ENCODE results near the gene KPNA3.

KPNA3 gene

DNA sequence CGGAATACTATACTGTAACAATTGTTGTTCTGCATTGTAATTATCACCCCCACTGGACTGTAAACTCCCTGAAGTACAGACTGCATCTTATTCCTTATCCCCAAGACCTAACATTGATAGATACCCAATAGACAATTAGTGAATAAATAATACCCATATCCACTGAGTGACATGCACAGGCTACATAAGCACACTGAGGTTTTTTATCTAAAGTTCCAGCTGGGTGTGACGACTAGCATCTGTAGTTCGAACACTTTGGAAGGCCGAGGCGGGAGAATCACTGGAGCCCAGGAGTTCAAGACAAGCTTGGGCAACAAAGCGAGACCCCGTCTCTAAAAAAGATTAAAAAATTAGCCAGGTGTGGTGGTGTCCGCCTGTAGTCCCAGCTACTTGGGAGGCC lies 2.5 kb downstream of the KPNA3 start:
- no peaks in the 10 kb centered on the region for H3K36me3 ChIP-seq (replicated peaks; ENCODE audit: insufficient read depth, low read length)
- peaks cover 5% of the 10 kb centered on the region; the same call in 1 of the 2 replicates for H3F3A ChIP-seq (ENCODE audit: insufficient read depth, low read length)
- no peak overlapping the region for H2AFZ ChIP-seq (ENCODE audit: low read length)
- no peak overlapping the region for H3K4me3 ChIP-seq (ENCODE audit: low read length)
- H3K9ac ChIP-seq (ENCODE audit: low read length), result no peak overlapping the region
- 0 out of 2 replicates have a peak, but pooled peaks cover 3% of the 10 kb centered on the region for H3K4me1 ChIP-seq (ENCODE audit: low read length)
- H3K4me2 ChIP-seq (ENCODE audit: low read depth, low read length), result no peak overlapping the region
- H3K9me3 ChIP-seq (replicated peaks; ENCODE audit: insufficient read depth, low read length), result no peaks in the 10 kb centered on the region
- no peak for TF ChIP-seq EZH2phosphoT487 (IDR thresholded peaks at IDR 0.05; ENCODE audit: low read length)
- TF ChIP-seq, protein P1, sequence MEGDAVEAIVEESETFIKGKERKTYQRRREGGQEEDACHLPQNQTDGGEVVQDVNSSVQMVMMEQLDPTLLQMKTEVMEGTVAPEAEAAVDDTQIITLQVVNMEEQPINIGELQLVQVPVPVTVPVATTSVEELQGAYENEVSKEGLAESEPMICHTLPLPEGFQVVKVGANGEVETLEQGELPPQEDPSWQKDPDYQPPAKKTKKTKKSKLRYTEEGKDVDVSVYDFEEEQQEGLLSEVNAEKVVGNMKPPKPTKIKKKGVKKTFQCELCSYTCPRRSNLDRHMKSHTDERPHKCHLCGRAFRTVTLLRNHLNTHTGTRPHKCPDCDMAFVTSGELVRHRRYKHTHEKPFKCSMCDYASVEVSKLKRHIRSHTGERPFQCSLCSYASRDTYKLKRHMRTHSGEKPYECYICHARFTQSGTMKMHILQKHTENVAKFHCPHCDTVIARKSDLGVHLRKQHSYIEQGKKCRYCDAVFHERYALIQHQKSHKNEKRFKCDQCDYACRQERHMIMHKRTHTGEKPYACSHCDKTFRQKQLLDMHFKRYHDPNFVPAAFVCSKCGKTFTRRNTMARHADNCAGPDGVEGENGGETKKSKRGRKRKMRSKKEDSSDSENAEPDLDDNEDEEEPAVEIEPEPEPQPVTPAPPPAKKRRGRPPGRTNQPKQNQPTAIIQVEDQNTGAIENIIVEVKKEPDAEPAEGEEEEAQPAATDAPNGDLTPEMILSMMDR (IDR thresholded peaks at IDR 0.05; ENCODE audit: low read length), result no peak
- TF ChIP-seq EZH2 (optimal IDR thresholded peaks at IDR 0.05; ENCODE audit: low read depth, low read length), result no peak
- H3K9me2 ChIP-seq (replicated peaks; ENCODE audit: insufficient read depth, low read length), result no peaks in the 10 kb centered on the region
- peaks cover 64% of the 10 kb centered on the region for H3K79me2 ChIP-seq (ENCODE audit: low read length)
- H4K20me1 ChIP-seq (ENCODE audit: insufficient read depth, low read length), result no peaks in the 10 kb centered on the region
- DNase-seq, result no peak
- H3K27me3 ChIP-seq (replicated peaks; ENCODE audit: insufficient read depth, low read length), result no peaks in the 10 kb centered on the region
- no peak overlapping the region for H3K27ac ChIP-seq (ENCODE audit: low read length)

DNA sequence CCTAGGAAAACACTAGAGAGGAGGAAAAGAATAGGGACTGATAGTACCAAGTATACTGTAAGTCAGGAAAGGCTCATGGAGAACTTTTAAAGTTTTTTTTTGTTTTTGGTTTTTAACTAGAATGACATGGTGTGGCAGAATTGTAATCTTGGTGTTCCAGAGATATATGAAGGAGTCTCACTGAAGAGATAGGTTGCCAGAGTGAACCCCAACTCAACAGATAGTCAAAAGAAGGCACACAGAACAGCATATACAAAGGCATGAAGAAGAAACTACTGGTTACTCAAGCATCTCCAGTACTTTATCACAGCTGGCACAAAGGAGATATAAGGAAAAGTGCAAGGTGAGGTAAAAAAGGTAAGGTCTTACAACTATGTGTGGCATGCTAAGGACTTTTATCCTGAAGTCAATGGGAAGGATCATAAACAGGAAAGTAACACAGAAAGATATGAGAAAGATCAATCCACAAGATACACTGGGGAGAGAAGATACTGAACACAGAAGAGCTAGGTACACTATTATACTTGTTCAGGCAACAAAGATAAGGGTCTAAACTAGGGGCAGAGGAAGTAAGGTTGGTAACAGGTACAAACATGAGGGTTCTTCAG lies 6.0 kb downstream of the KPNA3 start:
- H2AFZ ChIP-seq (ENCODE audit: low read length), result no peak overlapping the region
- no peaks in the 10 kb centered on the region for H3K36me3 ChIP-seq (replicated peaks; ENCODE audit: insufficient read depth, low read length)
- H3K4me2 ChIP-seq (ENCODE audit: low read depth, low read length), result no peak overlapping the region
- no peak overlapping the region for H3K27ac ChIP-seq (ENCODE audit: low read length)
- no peak overlapping the region for H3K9ac ChIP-seq (ENCODE audit: low read length)
- H3K9me3 ChIP-seq (replicated peaks; ENCODE audit: insufficient read depth, low read length), result no peaks in the 10 kb centered on the region
- H3K27me3 ChIP-seq (replicated peaks; ENCODE audit: insufficient read depth, low read length), result no peaks in the 10 kb centered on the region
- no peak overlapping the region for H3K4me3 ChIP-seq (ENCODE audit: low read length)
- H3K9me2 ChIP-seq (replicated peaks; ENCODE audit: insufficient read depth, low read length), result no peaks in the 10 kb centered on the region
- H3K4me1 ChIP-seq (ENCODE audit: low read length), result 0 out of 2 replicates have a peak, but pooled peaks cover 3% of the 10 kb centered on the region
- H3F3A ChIP-seq (ENCODE audit: insufficient read depth, low read length), result peaks cover 3% of the 10 kb centered on the region; the same call in 1 of the 2 replicates
- TF ChIP-seq EZH2phosphoT487 (IDR thresholded peaks at IDR 0.05; ENCODE audit: low read length) (no peak), EZH2 (optimal IDR thresholded peaks at IDR 0.05; ENCODE audit: low read depth, low read length) (no peak)
- TF ChIP-seq, protein P1 (IDR thresholded peaks at IDR 0.05; ENCODE audit: low read length), result no peak
- no peak for DNase-seq
- H4K20me1 ChIP-seq (ENCODE audit: insufficient read depth, low read length), result no peaks in the 10 kb centered on the region
- H3K79me2 ChIP-seq (ENCODE audit: low read length), result peaks cover 95% of the 10 kb centered on the region

DNA sequence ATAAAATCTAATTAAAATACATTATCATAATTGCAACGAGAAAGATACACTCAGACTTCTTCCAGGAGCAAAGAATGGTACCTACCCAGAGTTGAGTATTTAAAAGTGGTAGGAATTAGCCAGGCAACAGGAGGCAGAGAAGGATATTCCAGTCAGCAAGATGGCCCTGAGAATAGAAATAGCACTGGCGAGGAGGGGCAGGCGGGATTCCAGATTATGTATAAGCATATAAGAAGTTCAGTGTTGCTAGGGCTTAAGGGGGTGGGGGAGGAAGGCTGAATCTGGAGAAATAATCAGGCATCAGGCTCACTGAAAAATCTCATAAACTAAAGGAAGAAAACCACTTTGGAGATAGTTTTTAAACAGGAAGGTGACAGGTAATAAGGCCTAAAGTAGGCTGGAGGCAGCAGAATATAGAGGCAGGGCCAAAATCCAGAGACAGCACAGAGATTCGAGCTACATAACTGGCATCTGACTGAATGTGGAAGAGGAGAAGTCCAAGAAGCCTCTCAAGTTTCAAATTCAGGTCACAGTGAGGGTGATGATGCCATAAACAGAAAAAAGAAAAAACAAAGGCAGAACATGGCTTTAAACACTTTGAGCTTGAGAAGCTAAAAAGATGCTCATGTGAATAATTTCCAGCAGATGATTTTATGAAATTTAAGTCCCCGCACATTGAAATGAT lies 7.5 kb downstream of the KPNA3 start:
- Histone ChIP-seq H4K20me1 (ENCODE audit: insufficient read depth, low read length) (no peaks in the 10 kb centered on the region), H3K4me3 (ENCODE audit: low read length) (no peak overlapping the region), H3K27ac (ENCODE audit: low read length) (no peak overlapping the region), H3F3A (ENCODE audit: insufficient read depth, low read length) (no peaks in the 10 kb centered on the region), H3K27me3 (replicated peaks; ENCODE audit: insufficient read depth, low read length) (no peaks in the 10 kb centered on the region), H3K36me3 (replicated peaks; ENCODE audit: insufficient read depth, low read length) (no peaks in the 10 kb centered on the region), H3K9ac (ENCODE audit: low read length) (no peak overlapping the region), H3K4me1 (ENCODE audit: low read length) (no peaks in the 10 kb centered on the region), H3K79me2 (ENCODE audit: low read length) (peaks cover 90% of the 10 kb centered on the region), H3K9me3 (replicated peaks; ENCODE audit: insufficient read depth, low read length) (no peaks in the 10 kb centered on the region), H3K9me2 (replicated peaks; ENCODE audit: insufficient read depth, low read length) (no peaks in the 10 kb centered on the region), H2AFZ (ENCODE audit: low read length) (no peak overlapping the region), H3K4me2 (ENCODE audit: low read depth, low read length) (no peak overlapping the region)
- no peak for DNase-seq
- TF ChIP-seq EZH2phosphoT487 (IDR thresholded peaks at IDR 0.05; ENCODE audit: low read length) (no peak), EZH2 (optimal IDR thresholded peaks at IDR 0.05; ENCODE audit: low read depth, low read length) (no peak)
- TF ChIP-seq, protein P1 (IDR thresholded peaks at IDR 0.05; ENCODE audit: low read length), result no peak
